ENCODE results near the gene ANXA7.

DNA sequence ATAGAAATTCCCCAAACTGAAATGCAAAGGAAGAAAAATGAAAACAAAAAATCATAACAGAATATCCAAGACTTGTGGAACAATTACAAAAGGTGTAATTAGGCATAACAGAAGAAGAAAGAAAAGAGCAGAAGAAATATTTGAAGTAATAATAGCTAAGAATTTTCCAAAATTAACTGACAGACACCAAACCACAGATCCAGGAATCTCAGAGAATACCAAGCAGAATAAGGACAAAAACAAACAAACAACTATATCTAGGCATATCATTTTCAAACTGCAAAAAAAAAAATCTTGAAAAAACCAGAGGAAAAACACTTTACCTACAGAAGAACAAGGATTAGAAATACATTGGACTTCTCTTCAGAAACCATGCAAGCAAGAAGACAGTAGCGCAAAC lies 80.7 kb downstream of the ANXA7 start:
- TF ChIP-seq, protein P1, sequence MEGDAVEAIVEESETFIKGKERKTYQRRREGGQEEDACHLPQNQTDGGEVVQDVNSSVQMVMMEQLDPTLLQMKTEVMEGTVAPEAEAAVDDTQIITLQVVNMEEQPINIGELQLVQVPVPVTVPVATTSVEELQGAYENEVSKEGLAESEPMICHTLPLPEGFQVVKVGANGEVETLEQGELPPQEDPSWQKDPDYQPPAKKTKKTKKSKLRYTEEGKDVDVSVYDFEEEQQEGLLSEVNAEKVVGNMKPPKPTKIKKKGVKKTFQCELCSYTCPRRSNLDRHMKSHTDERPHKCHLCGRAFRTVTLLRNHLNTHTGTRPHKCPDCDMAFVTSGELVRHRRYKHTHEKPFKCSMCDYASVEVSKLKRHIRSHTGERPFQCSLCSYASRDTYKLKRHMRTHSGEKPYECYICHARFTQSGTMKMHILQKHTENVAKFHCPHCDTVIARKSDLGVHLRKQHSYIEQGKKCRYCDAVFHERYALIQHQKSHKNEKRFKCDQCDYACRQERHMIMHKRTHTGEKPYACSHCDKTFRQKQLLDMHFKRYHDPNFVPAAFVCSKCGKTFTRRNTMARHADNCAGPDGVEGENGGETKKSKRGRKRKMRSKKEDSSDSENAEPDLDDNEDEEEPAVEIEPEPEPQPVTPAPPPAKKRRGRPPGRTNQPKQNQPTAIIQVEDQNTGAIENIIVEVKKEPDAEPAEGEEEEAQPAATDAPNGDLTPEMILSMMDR (conservative IDR thresholded peaks at IDR 0.05 in 1 of 2, IDR thresholded peaks at IDR 0.05 in 1 of 2; ENCODE audit: extremely low read depth in 1 of 2, insufficient read depth in 1 of 2, low read depth in 1 of 2, low read length in 2 of 2), result no peak
- no peak for TF ChIP-seq EZH2 (IDR thresholded peaks at IDR 0.05; ENCODE audit: borderline replicate concordance, low read length)
